Ishikawa (cell line): ENCODE results near the gene ITPR1.

Experiments used
- CEBPB ChIP-seq: IDR thresholded peaks from 2 replicates; pipeline ENCODE4 v1.6.1; 2012
- CREB1 ChIP-seq: IDR thresholded peaks from 2 replicates; pipeline ENCODE4 v1.6.1; 2012; ENCODE audit warnings: low read depth
- EGR1 ChIP-seq: IDR thresholded peaks from 2 replicates; pipeline ENCODE4 v1.6.1; 2012
- EP300 ChIP-seq: IDR thresholded peaks from 2 replicates; pipeline ENCODE4 v1.6.1; 2012; ENCODE audit warnings: borderline replicate concordance
- FOXM1 ChIP-seq: IDR thresholded peaks from 2 replicates; pipeline ENCODE4 v1.6.1; 2012; ENCODE audit warnings: low read depth, borderline replicate concordance
- MAX ChIP-seq: IDR thresholded peaks from 2 replicates; pipeline ENCODE4 v1.6.1; 2012
- NFIC ChIP-seq: IDR thresholded peaks from 2 replicates; pipeline ENCODE4 v1.6.1; 2012
- RAD21 ChIP-seq: IDR thresholded peaks from 2 replicates; pipeline ENCODE4 v1.6.1; 2012; ENCODE audit warnings: low read depth
- REST ChIP-seq: IDR thresholded peaks from 2 replicates; pipeline ENCODE4 v1.6.1; 2012; ENCODE audit warnings: low read depth, mild to moderate bottlenecking
- TAF1 ChIP-seq: IDR thresholded peaks from 2 replicates; pipeline ENCODE4 v1.6.1; 2012; ENCODE audit warnings: low read depth, mild to moderate bottlenecking
- TCF12 ChIP-seq: IDR thresholded peaks from 2 replicates; pipeline ENCODE4 v1.6.1; 2012; ENCODE audit warnings: low read depth
- TEAD4 ChIP-seq: IDR thresholded peaks from 2 replicates; pipeline ENCODE4 v1.6.1; 2012
- USF1 ChIP-seq: IDR thresholded peaks from 2 replicates; pipeline ENCODE4 v1.6.1; 2012
- YY1 ChIP-seq: IDR thresholded peaks from 2 replicates; pipeline ENCODE4 v1.6.1; 2012; ENCODE audit warnings: low read depth
- ZBTB7A ChIP-seq: IDR thresholded peaks from 2 replicates; pipeline ENCODE4 v1.6.1; 2012; ENCODE audit warnings: low read depth

ITPR1 gene

GRCh38 chr3:4462369-4463040 is 30.6 kb upstream of the ITPR1 start:
- TF ChIP-seq TEAD4: no peak

- no peak for TF ChIP-seq YY1
- no peak for TF ChIP-seq MAX
- no peak for TF ChIP-seq EP300
- TF ChIP-seq RAD21: no peak
- TF ChIP-seq TCF12: no peak
- TF ChIP-seq CREB1: no peak
- TF ChIP-seq EGR1: no peak
- TF ChIP-seq USF1: no peak
- no peak for TF ChIP-seq REST
- TF ChIP-seq TAF1: no peak
- TF ChIP-seq FOXM1: no peak
- no peak for TF ChIP-seq ZBTB7A
- no peak for TF ChIP-seq TEAD4
- TF ChIP-seq NFIC: no peak
- no peak for TF ChIP-seq CEBPB
Observed at GRCh38 chr3:4464576-4464975, 28.6 kb upstream of the ITPR1 start.

- TF ChIP-seq TCF12 (peak; percentile 57; the same call in 1 of the 2 replicates), CEBPB (no peak), TEAD4 (no peak), REST (no peak), FOXM1 (no peak), EGR1 (no peak), TAF1 (peak; percentile 80), ZBTB7A (no peak), EP300 (no peak), USF1 (peak; percentile 100), YY1 (peak; percentile 97), CREB1 (no peak), RAD21 (no peak), NFIC (no peak), MAX (peak; percentile 86)
Observed at GRCh38 chr3:4466741-4467521, 26.2 kb upstream of the ITPR1 start, which contains the start of gene SUMF1. TSS of gene SUMF1 (minus strand) at chr3:4467269. CDS start at chr3:4467245, 24 bp downstream.

GRCh38 chr3:4467522-4467867 is 25.7 kb upstream of the ITPR1 start:
- no peak for TF ChIP-seq FOXM1
- TF ChIP-seq TAF1: no peak
- TF ChIP-seq EP300: no peak
- no peak for TF ChIP-seq USF1
- no peak for TF ChIP-seq ZBTB7A
- TF ChIP-seq RAD21: no peak
- TF ChIP-seq REST: no peak
